ENCODE results near the gene ITPRID1.
A peak's percentile ranks its signal among the peaks of the same experiment; 100 is the strongest.
"Not testable (repeated sequence)": the region's sequence is repeated elsewhere in the genome, so short reads cannot be mapped to it uniquely, and the experiment has no call there.

ITPRID1 gene

DNA sequence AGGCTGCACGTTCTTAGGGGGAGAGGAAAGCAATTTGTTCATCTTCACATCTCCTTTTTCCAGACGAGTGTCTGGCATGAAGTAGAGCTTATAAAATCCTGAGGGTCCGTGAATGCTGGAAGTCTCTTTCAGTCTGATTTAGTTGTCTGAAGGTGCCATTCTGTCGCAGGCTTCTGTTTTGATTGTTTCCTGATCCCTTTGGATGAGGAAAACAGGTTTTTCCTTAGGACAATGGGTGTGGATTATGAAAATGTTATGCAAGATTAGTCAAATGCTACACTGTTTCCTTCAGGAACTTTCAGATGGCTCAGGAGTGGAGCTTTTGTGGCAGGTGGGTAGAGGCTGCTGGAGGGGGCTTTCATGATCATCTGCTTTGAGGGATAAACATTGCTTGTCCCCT lies at the start of gene ITPRID1:
Gene ITPRID1, plus strand, starts transcription at position 301 of the 400 bp plus-strand sequence. CDS start 38,935 bp downstream, outside the sequence.
- DNase-seq: no peak

DNA sequence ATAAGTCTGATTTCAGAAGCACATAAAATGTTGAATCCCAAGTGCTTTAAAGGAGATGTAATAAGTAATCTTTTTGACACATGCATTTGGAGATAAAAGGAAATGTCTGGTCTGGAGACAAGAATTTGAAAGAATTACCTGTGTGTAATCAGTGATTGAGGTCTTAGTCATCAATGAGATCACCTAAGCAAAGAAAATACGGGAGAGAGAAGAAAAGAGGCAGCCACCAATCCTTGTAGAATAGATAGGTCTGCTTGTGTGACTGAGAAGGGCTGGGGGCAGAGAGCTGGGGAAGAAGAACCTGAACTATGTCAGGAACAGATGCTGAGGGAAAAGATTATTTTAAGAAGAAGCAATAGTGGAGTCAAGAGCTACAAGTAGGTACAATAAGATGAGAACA lies 49.3 kb upstream of the ITPRID1 start:
- no peak for DNase-seq

DNA sequence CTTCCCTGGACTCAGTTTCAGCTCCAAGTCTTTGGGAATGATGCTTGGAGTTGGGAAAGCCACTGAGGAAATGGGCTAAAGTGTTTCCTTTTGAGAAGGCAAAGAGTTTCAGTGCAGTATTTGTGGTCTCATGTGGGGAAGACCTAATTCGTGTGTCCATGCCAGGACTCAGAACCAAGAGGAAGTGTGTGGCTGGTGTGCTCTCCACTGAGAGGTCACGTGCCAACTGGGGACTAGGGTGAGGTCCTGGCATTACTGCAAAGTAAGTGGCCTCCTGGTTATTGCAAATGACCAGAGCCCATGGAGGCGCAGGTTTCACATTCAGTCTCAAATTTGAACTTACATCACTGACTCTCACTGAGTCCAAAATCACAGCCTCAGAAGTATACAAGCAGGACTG lies 48.6 kb upstream of the ITPRID1 start:
- DNase-seq: no peak

DNA sequence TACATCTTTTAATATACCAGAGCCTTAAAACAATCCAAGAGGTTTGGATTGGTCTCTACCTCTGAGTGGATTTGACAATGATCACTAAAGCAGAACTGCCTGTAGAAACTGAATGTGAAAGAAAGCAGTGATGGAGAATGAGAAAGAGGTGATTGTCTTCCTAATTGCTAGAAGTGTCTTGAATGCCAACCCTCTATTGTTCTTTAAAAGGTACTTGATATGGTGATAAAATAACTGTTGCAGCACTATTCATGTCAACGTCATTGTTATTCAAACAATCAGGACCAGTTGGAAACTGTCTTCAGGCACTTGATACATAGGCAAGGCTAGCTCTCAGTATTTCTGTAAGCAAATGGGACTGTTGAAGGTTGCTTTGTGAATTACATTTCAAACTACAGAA lies 47.9 kb upstream of the ITPRID1 start:
- no peak for DNase-seq

DNA sequence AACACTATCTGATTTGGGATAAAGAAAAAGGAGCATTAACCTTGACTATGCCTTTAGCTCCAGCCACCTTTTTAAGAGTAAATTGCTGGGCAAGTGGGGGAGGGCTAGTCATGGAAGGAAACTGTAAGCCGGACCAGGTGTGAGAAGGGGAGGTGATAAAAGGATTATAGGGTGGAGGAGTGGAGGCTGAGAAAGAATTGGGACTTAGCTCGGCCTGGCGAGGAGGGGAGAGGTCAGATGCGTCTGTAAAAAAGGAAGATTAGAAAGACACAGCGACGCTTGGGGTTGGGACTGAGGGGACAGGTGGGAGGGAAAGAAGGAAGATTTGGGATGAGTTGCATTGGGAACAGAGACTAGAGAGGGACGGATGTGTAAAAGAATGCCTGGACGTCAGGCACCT lies 43.0 kb upstream of the ITPRID1 start:
- not testable (repeated sequence) for DNase-seq

DNA sequence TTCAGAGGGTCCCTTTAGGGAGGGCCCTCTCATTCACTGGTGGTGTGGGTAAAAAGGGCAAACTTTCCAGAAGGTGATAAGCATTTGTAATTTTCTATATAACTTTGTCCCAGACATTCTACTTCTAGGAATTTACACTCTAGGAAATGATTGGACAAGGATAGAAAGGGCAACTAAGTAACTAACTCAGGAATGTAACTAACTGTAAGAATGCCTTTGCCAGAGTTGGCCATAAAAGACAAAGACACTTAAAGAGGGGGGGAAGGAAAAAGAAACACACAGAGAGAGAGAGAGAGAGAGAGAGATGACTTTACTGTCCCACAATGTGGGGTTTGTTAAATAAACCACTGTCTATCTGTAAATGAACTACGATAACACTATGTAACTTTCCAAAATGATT lies 38.5 kb upstream of the ITPRID1 start:
- no peak for DNase-seq

DNA sequence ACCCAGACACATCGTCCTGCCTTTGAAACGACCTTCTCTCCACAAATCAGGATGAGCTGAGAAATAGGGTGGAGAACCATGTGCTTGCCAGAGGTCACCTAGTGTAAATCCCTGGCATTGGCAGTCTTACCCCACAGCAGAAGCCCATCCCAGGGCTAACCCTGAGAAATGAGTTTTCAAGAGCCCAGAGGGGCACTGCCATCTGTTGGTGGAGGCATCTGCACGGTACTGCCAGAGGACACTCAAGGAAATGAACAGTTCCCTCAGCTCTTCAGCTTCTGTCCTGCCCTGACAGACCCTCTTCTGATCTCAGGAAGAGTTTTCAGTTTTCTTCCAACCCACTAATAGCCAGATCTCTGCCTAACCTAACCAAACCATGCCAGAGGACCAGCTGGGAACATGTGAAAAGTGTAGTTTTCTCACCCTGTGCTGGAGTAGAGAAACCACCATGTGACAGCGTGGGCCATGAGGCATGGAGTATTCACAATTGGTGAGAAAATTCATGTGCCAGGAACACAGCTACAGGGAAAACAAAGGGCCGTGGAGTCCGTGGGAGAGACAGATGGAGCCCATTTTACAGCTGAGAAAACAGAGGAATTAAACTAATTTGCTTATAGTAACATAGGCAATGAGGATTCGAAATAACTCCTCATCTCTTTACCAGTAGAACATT lies 37.7 kb upstream of the ITPRID1 start:
- DNase-seq: no peak

DNA sequence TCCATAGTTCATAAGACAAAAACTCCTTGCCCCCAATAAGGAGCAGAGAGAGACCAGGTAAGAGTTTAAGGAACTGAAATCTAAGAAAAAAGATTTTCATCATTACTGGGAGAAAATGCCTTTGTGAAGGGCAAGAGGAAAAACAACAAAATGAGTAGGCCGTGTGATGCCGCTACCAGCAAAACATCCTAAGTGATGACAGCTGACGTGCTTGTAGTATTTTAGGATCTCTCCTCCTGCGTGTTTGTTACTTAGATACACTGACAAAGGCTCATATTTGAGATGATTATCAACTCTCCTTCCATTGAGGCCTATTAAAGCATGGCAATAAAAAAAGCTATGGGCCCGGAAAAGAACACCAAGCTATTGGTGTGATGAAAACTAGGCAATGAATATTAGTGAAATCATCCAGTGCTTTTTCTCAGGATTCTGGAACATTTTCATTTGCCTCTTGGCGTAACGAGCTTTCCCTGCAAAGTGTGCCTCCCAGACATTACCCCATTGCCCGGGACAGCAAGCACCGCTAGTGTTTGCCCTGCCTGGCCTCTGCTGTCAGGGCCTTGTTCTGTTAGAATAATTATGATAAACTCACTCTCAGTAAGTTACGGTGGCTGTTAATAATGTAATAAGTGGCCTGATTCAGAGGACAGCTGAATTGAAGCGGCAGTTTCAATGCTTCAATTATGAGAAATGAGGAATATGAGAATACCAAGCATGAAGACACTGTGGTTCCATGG lies 36.8 kb upstream of the ITPRID1 start:
- DNase-seq: no peak

DNA sequence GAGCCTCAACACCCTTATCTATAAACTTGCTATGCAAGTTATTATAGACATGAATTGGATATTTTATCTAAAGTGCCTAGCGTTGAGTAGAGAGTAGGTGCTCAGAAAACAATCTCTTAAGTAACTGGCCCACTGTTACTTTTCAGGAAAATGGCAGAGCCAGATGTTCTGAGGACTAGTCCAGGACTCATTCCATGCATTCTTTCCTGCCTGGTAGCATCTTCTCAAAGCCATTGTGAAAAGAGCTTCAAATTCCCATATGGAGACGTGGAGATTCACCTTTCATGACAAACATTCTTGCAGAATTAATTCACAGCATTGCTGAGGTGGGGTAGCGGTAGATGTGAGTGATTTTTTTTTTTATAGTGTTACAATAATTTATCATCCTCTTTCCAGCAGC lies 35.9 kb upstream of the ITPRID1 start:
- DNase-seq: no peak

DNA sequence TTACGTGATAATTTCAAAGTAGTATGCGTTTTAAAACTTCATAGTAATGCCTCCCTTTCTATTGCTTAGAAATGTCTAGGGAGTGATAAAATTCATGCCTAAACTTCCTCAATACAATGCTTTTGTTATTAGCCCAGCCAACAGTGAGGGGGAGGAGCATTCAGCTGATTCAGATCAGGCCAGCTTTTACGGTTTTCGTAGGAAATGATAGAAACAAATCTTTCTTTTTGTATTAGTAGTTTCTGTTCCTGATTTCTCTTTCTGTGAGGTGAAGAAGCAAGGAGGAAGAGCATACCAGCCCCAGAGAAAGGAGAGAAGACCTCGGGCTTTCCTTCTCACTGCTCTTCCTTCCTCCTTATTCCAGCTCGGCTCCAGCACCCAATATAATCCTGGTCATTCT lies 35.2 kb upstream of the ITPRID1 start:
- DNase-seq: no peak

DNA sequence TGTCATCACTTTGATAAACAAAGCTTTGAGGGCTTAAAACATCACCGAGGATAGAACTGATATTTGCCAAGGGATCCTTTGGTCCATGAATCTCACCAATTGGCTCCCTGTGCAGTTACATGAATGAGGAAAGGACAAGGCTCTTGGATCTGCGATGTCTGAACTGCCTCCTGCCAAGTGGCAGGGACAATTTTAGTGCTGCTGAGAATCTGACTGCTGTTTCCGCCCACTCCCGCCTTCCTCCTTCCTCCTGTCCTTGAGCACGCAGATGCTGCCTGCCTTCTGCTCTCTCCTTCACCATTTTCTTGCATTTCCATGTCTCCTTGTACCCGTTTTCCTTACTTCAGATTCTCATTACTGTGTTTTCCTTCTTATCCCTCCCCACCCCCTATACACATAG lies 26.8 kb upstream of the ITPRID1 start:
- DNase-seq: no peak

DNA sequence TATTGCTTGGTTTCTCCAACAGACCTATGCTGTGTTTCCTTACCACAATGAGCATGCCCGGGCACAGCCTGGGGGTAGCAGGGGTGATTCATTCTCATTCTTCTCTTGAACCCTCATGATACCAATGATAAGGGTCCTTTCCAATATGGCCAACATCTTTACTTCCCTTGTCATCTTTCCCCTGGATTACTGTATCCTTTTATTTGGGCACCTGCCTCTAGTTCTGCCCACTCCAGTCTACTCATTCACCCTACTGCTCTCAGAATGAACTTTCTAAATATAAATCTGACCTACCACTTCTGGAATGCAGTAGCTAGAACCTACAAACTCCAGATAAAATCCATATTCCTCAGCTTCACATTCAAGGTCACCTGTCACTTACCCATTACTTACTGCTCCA lies 26.4 kb upstream of the ITPRID1 start:
- no peak for DNase-seq

DNA sequence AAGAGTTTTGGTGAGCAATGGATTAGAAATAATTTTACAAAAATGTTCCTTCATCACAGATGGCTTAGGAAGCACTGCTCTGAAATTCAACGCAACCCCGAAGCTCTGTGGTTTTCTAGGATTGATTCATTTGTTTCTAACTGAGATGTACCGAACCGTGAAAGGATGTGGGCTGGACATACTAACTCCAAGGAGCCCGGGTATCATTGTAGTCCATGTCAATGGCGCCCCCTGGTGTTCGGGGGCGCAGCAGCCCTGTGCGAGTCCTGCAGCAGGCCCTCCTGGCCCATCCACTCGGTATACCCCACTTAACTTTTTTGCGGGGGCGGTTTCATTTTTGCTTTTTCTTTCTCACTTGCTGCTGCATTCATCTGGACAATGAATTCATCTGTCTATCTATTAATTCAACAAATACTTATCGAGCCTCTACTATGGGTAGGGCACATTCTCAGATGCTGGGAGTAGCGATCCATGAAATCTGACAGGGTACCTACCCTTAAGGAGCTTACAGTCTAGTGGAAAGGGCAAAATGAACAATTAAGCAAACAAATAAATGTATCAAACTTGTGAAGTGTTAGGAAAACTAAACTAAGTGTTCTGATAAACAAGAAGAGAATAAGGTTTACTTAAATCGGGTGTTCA lies 25.2 kb upstream of the ITPRID1 start:
- DNase-seq: peak; percentile 72

DNA sequence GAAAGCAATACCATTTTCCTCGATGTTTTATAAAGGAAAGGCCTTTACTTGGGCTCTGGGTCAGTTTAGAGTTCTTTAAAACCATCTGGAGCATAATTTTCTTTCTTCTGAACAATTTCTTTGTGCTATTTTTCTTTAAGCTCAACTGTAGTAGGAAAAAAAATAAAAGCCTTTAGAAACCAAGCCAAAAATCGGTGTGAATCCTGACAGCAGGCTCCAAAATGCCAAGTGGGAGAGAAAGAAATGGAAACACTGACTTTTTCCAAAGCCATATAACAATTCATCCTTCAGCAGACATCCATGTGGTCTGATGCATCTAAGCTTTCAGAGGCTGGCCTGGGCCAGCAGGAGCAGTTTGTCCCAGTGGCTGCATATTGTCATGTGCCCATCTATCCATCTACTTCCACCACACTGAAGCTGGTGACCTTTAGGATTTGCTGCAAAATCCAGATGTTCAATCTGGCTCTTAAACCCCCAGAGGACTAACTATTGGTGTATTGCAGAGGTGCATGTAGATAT lies 23.0 kb upstream of the ITPRID1 start:
- no peak for DNase-seq

DNA sequence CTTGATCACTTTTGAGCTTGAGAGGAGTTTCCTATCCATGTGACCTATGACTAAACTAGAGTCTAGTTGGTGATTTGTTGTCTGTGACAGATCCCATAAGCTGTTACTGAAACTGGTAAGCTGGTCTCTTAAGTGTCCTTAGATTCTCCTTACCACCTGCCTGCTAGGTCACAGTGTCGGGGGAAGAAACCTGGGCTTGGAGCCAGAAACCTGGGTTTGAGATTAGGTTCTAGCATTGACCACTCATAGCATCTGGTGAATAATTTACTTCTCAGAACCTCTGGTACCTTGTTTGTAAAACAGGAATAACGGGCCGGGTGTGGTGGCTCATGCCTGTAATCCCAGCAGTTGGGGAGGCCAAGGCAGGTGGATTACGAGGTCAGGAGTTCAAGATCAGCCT lies 21.8 kb upstream of the ITPRID1 start:
- DNase-seq: no peak

DNA sequence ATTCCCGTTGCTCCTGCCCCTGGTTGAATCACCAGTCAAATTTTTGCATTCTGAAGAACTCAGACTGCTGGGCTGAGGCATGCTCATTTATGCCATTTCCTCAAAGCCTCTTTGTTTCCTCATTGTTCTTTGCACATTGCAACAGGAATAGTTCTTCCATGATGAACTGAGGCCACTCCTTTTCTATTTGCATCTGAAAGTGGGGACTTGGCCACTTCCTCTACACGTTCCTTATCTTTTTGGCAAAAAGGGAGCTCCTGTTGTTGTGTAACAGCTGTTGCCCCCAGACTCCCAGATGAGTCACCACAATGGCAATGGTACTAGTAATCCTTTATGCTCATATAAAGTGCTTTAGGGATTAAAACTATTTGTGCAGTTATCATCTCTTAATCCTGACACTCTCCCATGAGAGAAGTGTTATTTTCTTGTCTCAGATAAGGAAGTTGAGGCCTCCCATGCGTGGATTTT lies 20.1 kb upstream of the ITPRID1 start:
- DNase-seq: no peak

DNA sequence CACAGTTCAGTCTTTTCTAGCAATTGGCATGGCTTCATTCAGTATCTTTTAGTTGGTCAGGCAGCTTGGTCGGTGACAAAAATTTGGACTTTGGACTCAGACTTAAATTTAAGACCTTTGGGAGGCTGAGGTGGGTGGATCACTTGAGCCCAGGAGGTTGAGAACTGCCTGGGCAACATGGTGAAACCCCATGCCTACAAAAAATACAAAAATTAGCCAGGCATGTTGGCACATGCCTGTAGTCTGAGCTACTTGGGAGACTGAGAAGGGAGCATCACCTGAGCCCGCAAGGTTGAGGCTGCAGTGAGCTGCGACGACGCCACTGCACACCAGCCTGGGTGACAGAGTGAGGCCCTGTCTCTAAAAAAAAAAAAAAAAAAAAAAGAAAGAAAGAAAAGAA lies 19.5 kb upstream of the ITPRID1 start:
- DNase-seq: no peak

DNA sequence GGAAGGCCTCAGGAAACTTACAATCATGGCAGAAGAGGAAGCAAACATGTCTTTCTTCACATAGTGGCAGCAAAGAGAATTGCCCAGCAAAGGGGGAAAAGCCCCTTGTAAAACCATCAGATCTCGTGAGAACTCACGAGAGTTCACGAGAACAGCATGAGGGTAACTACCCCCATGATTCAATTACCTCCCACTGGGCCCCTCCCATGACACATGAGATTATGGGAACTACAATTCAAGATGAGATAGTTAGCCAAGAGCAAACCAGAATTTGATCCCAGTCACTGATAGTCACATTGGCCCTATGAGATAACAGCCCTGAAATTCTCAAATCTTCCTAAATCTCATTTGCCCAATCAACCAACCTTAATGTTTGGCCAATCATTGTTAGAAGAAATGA lies 18.2 kb upstream of the ITPRID1 start:
- DNase-seq: no peak

DNA sequence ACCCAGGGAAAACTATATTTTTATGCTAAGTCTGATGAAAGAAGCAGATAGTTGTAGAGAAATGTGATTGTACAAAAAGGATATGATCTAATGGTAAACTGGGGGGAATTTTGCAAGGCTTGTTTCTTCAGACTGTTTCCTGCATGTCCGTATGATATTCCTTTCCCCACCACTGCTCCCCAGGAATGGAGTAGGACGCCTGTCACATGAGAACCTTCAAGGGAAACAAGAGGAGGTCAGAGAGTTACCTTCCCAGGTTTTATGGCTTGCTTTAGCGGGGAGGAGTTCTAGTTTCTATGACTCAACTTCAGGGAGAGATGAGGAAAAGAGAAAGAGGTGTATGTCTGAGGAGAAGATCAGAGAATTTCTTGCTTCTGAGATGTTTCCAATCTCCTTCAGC lies 16.4 kb upstream of the ITPRID1 start:
- DNase-seq: no peak

DNA sequence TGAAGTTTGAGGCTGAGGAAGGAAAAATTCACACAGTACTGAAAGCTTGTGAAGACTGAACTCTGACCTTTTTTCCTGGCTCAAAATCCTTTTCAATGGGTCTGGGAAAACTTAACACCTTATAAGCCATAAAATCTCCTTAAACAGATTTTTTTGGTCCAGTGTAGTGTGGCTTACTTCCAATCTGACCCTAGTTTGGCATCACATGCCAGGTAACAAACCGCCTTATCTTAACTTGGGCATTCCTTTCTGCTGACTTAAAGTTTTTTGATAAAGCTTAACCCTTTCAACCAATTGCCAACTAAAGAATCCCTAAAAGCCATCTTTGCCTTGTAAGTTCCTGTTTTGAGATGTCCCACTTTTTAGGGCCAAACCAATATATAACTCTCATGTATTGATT lies 13.2 kb upstream of the ITPRID1 start:
- no peak for DNase-seq

DNA sequence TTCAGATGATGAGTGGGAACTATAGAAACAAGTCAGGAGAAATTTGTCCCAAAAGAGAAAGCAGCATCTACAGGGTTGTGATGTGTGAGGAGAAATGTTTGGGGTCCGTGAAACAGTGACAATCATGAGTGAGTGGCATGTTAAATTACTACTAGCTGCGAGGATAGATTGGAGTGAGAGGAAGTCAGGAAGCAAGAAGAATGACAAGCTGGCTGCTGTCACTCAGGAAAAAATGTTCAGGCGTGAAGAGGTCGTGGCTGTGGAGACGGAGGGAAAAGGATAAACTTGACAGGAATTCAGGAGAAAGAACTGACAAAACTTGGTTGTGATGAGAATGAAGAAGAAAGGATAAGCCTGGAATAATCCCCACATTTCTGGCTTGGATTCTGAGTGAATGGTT lies 5.1 kb upstream of the ITPRID1 start:
- no peak for DNase-seq

DNA sequence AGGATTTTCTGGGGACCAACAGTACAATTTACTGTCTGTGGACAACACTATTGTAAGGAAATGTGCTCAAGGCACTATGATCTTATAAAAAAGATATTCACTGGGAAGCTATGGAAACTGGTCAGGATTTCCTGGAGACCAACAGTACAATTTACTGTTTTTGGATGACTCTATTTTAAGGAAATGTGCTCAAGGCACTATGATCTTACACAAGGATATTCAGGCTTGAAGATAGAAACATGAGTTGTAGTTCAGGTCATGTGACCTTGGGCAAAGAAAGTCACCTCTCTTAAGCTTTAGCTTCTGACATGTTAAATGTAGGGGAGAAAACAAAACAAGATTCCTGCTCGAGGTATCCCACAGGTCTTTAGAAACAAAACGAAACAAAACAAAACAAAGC lies 1.7 kb upstream of the ITPRID1 start:
- DNase-seq: no peak

DNA sequence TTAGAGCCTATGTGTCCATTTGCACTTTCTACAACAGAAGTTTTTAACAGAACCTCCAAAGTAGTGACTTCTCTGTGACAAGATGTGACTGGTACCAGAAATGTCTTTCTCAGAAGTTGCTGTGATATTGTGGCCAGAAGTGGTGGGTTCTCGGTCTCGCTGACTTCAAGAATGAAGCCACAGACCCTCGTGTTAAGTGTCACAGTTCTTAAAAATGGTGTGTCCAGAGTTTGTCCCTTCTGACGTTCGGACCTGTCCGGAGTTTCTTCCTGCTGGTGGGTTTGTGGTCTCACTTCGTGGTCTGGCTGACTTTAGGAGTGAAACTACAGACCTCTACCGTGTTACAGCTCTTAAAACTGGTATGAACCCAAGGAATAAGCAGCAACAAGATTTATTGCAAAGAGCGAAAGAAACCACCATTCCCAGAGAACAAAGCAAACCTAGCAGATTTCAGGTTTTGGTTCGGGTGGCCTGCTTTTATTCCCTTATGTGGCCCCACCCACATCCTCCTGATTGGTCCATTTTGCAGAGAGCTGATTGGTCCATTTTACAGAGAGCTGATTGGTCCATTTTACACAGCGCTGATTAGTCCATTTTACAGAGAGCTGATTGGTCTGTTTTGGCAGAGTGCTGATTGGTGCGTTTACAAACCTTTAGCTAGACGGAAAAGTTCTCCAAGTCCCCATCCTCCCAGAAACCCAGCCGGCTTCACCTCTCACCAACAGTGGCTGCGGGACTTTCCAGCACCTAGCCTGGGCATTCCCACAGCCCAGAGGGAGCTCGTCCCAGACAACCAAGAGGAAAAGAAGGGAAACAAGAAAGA lies 3.0 kb downstream of the ITPRID1 start:
- DNase-seq: no peak
